Glomerular endothelial cell (primary cell): ENCODE results near the gene CMAS. TPM values are rescaled to one million over a fixed set of nuclear protein-coding genes. Genes with fewer than 3 reads are reported as not detected.
"Not testable (repeated sequence)": the region's sequence is repeated elsewhere in the genome, so short reads cannot be mapped to it uniquely, and the experiment has no call there.

Source experiments
- DNase-seq: peaks from one replicate; pipeline ENCODE4 v3.0.0-alpha.2; 2011; ENCODE audit warnings: low read depth, low spot score; ENCODE audit errors: extremely low read depth
- total RNA-seq: library from RNA; depleted of rRNA; stranded (reverse); fragments of >200 nt; gene quantifications from 2 replicates; pipeline ENCODE4 v1.2.3, GENCODE V29; 2015

CMAS gene
- total RNA-seq, 1 donor from 2014 or later: 32.7 TPM

GRCh38 chr12:22046968-22047390, 961 bp downstream of the CMAS start:
- DNase-seq: no peak

GRCh38 chr12:22047494-22047893, 1.5 kb downstream of the CMAS start:
- no peak for DNase-seq

GRCh38 chr12:22048351-22049041, 2.5 kb downstream of the CMAS start:
- no peak for DNase-seq

- DNase-seq: no peak
Observed at GRCh38 chr12:22050078-22050477, 4.1 kb downstream of the CMAS start.

DNA sequence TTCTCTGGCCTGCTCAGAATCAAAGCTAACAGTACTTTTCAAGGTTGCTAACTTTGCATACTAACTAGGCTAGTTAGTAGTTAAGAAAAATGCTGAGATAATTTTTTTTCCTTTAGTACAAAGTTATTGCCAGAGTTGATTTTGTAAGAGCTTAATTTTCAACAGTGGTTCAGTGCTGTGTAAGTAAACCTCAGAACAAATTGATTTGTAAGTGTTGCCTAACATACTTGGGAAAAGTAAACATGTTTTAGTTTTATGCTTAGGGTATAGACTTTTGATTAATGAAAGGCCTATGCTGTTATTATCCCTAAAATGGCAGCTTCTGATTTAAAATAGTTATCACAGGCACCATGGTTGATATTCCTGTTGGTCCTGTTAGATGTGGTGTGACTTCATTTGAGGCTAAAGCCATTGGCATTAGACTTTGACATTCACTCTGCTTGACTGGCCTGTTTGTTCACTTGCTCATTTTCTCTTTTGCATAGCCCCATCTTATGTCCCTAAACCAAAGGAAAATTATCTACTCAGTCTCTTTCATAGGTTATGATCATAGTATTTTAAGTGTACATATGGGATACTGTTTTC, 5.2 kb downstream of the CMAS start:
- no peak for DNase-seq

DNA sequence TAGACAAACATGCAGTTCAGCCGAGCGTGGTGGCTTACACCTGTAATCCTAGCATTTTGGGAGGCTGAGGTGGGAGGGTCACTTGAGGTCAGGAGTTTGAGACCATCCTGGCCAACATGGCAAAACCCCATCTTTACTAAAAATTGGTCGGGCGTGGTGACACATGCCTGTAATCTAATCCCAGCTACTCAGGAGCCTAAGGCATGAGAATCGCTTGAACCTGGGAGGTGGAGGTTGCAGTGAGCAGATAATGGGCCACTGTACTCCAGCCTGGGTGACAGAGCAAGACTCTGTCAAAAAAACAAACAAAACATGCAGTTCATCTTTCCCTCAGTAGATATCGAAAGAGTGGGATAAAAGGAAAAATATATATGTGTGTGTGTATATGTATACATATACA, 7.0 kb downstream of the CMAS start:
- DNase-seq: not testable (repeated sequence)

GRCh38 chr12:22054155-22054554, 8.1 kb downstream of the CMAS start:
- no peak for DNase-seq

DNA sequence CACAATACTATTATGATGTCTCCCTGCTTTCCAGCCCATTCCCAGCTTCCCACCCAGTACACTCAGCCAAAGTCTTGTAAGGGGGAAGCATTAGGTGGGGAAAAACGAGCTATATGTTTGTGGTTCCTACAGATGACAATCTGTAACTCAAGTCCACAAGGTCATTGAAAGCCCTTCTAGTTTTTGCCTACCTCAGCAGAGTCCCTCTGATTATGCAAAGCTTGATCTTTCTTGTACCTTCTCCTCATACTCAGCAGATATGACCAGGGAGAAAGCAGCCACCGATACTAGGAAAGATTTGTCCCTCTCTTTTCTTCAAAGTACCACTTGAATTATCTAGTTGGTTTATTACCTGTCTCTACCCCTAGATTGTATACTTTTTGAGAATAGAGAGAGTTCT, 10.6 kb downstream of the CMAS start:
- DNase-seq: no peak

- DNase-seq: no peak
Observed at GRCh38 chr12:22059976-22060647, 14.1 kb downstream of the CMAS start.

GRCh38 chr12:22064968-22065367, 18.9 kb downstream of the CMAS start:
- no peak for DNase-seq

- DNase-seq: no peak
Observed at GRCh38 chr12:22066310-22066709, 20.3 kb downstream of the CMAS start.

- no peak for DNase-seq
Observed at GRCh38 chr12:22069851-22070250, 23.8 kb downstream of the CMAS start.

DNA sequence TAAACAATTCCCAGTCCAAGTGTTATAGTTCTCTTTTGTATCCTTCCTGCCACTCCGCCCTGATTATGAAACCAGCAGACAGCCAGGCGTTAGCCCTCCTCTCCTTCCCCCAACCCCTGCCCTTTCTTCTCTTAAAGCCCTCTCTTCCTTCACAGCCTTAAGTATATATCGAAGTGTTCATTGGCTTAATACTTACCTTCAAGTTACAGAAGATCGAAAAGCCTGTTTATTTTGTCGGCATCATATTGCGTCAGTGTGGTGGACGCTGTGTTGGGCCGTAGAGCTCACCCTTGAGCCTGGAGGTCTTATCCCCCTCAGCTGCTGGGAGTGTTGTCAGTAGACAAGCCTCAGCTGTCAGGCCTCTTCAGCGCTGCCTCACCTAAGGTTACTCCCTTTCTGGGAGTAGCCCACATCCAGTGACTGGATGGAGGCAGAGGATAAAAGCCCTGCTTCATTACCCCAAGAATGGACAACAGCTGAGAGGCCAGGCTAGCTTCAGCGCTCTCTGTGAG, 36.2 kb downstream of the CMAS start:
- no peak for DNase-seq

- DNase-seq: peak; percentile 25
Observed at GRCh38 chr12:22083167-22083566, 37.1 kb downstream of the CMAS start.

DNA sequence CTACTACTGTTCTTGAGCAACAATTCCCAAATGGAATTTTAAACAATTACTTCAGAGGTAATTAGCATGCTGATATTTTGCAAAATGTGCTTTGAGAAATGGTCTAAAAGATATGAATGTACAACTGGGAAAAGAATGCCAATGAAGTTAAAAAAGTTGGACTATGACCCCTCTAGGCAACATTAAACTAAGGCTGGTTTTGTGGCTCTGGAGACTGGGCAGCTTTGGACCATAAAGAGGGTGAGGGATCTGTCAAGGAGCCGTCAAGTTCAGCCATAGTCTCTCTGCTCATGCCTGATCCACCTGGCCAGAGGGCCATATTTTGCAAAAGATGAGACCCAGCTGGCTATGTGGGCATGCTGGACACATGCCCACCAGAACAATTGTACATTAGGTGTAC, 38.8 kb downstream of the CMAS start:
- DNase-seq: no peak

- no peak for DNase-seq
Observed at GRCh38 chr12:22088886-22089285, 42.9 kb downstream of the CMAS start.

- no peak for DNase-seq
Observed at GRCh38 chr12:22089486-22089885, 43.5 kb downstream of the CMAS start.

GRCh38 chr12:22099062-22099461, 53.0 kb downstream of the CMAS start:
- not testable (repeated sequence) for DNase-seq

DNA sequence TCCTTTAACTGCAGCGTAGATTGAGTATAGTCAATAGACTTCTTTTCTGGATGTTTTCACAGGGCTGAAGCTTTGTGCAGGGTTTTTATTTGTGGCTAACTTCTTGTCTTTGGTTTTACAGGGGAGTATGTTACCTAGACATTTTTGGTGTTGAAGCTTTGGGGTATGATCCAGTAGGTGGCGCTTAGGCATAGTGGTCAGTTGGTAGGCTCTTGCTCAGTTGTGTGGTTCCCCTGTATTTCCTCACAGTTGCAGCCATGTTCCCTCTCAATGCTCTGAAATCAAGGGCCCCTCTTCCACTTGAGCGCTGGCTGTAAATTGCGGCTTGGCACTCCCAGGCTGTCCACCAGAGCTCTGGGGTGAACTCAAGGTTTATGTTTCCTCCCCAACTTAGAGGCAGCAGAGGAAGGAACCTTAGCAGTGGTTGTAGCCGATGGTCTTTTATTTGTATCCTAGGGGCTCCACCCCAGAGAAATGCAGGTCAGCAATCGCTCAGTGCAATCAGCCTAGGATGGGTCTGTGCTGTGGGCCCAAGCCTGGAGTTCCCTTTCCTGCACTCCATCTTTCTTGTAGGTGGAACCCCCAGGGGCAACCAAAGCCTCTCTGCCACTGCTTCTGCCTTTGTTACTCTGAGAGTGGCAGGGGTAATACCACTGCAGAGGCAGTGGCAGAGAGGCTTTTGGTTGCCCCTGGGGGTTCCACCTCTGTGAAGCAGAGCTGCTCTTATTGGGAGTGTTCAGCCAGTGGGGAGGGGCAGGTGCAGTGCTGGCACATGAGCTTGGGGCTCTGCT, 55.1 kb downstream of the CMAS start:
- DNase-seq: peak; percentile 16

GRCh38 chr12:22101749-22102243, 55.8 kb downstream of the CMAS start:
- DNase-seq: peak; percentile 36

DNA sequence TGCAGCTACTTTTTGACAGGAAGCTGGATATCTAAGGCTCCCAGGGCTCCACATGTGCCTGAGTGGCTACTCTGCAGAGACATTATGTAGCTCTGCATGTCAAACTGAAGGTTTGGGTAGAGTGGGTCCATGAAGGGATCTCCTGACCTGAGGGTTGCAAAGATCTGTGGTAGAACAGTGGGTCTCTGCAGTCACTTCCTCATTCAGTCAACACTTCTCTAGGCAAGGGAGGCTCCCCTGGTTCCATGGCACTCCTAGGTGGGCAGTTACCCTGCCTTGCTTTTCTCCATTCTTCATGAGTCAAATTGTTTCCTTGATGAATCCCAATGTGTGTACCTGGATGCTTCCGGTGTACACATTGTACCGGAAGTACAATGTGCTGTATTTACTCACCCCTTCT, 57.4 kb downstream of the CMAS start:
- no peak for DNase-seq
